T-helper 1 cell treated with Interleukin-12 subunit alpha and Interleukin-12 subunit beta and Interleukin-4 antibody, amounts not matched to agents 30 ng/mL and 1 ng/mL, for 36 hours (primary cell): ENCODE measurements around the gene ARMC8. TPM values are rescaled to one million over a fixed set of nuclear protein-coding genes. Genes with fewer than 3 reads are reported as not detected.
"Not testable (repeated sequence)": the region's sequence is repeated elsewhere in the genome, so short reads cannot be mapped to it uniquely, and the experiment has no call there.

Experiments
- intact Hi-C: fragments of 100-400 bp; cut with micrococcal nuclease; formaldehyde crosslinking; loops from one replicate; pipeline ENCODE4 v1.15.1; 2024
- total RNA-seq: library from RNA; stranded (reverse); gene quantifications from 2 replicates; pipeline ENCODE4 v1.2.3, GENCODE V29; 2022

Gene ARMC8, protein sequence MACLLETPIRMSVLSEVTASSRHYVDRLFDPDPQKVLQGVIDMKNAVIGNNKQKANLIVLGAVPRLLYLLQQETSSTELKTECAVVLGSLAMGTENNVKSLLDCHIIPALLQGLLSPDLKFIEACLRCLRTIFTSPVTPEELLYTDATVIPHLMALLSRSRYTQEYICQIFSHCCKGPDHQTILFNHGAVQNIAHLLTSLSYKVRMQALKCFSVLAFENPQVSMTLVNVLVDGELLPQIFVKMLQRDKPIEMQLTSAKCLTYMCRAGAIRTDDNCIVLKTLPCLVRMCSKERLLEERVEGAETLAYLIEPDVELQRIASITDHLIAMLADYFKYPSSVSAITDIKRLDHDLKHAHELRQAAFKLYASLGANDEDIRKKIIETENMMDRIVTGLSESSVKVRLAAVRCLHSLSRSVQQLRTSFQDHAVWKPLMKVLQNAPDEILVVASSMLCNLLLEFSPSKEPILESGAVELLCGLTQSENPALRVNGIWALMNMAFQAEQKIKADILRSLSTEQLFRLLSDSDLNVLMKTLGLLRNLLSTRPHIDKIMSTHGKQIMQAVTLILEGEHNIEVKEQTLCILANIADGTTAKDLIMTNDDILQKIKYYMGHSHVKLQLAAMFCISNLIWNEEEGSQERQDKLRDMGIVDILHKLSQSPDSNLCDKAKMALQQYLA
- total RNA-seq: 45.5 and 57.3 TPM in 2 replicates

DNA sequence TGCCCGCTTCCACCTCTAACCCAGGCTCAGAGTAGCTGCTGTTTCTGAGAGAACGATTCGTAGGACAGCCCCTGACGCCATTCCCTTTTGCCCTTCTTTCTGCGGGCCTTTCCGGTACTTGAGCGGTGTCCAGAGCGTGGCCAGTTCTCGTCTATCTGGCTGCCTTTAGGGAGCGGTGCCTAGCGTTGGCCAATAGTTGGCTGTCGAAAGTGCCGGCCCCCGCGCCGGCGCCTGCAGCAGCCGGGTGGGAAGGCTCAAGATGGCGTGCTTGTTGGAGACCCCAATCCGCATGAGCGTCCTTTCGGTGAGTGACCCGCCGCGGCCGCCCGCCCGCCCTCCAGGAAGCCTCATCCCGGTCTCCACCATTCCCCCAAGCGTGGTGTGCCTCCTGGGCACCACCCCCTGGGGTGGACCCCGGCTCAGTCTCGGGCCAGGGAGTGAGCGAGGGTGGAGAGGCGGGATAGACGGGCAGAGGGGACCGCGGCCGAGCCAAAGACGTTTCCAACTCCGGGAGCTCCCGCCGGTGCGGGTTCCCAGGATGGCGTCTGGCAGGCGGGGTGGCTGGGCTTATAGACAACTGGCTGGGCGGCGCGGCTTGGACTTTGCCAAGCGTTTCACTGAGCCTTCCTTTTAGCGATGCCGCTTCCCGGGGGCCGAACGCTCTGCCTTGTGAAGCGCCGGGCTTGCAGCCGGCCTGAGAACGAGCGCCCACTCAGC lies at the start of gene ARMC8:
ARMC8 (plus strand) TSS at position 6 of the 717 bp plus-strand sequence; CDS start at position 260, 254 bp downstream.
- intact Hi-C loops: loop anchor here (1.0 to 10.0 kb wide), 17 partner anchors 13 to 1995 kb away; partner anchors contain the start of genes CEP70, COPB2, DBR1 and FAIM

DNA sequence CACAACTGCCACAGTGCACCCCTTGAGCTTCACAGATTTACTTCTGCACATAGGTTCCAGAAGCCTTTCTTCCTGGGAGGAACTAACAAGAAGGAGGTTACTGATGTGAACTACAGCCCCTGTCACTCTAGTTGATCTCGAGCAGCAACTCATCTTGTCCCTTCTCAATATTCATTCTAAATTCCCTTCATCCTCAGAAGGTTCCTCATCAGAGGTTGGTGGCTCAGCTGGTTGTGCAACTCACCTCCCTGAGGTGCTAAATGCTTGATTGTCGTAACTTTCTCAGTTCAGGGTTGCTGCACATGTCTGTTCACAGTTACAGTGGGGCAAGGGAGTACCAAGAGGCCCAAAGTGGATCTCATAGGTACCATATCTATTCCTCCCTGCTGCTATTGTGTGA lies 49.2 kb upstream of the ARMC8 start:
- intact Hi-C loops: no loop called here

DNA sequence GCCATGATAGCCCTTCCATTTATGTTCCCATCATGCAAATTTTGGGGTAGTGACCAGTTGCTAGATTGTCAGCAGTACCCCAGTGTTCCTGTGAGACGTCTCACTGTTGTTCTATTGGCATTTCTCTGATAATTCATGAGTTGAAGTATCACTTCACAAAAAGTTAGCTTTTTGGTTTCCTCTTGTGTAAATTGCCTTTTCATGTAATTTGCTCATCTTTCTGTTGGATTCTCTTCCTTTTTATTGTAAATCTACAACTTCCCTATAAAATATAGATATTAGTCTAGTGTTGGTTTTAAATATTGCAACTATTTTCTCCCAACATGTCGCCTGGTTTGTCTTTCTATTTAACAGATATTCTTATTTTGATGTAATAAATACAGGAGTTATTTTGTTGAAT lies 47.4 kb upstream of the ARMC8 start:
- intact Hi-C loops: no loop called here

DNA sequence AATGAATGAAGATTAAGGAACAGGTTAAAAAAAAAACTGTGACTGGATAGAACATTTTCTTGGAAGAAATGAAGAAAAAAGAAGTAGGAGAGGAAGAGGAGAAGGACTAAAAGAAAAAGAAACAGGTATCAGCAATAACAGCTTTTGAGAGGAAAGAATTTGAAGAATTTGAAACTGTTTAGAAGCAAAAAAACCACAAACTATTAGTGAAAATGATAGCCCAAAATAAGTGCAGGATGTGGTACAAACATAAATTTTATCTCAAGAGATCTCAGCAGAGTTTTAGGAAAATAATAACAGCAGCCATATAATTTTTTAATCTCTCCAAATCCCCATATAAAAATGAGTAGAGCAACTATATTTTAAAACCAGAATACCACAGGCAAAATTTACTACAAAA lies 46.2 kb upstream of the ARMC8 start:
- intact Hi-C loops: no loop called here

DNA sequence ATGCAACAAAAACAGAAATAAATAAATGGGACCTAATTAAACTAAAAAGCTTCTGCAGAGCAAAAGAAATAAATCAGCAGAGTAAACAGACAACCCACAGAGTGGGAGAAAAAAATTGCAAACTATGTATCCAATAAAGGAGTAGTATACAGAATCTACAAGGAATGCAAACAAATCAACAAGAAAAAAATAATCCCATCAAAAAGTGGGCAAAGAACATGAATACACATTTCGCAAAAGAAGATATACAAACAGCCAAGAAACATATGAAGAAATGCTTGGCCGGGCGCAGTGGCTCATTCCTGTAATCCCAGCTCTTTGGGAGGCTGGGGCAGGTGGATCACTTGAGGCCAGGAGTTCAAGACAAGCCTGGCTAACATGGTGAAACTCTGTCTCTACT lies 44.9 kb upstream of the ARMC8 start:
- intact Hi-C loops: not testable (repeated sequence)

DNA sequence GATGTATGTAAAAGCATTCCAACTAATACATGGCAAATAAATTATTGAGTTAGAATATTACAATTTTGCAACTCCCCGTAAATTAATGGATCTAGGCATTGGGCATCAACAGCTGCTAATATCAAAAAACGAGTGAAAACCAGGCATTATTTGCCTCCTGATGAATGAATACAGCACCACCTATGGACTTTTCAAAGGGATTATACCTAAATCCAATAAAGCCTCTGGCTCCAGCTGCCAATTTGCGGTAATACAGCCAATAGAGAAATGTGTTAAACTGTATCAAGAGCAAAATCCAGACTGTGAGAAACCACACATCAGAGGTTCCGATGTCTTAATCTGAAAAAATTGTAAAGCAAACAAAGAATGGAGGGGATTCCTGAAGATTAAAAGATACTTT lies 38.6 kb upstream of the ARMC8 start:
- intact Hi-C loops: no loop called here

DNA sequence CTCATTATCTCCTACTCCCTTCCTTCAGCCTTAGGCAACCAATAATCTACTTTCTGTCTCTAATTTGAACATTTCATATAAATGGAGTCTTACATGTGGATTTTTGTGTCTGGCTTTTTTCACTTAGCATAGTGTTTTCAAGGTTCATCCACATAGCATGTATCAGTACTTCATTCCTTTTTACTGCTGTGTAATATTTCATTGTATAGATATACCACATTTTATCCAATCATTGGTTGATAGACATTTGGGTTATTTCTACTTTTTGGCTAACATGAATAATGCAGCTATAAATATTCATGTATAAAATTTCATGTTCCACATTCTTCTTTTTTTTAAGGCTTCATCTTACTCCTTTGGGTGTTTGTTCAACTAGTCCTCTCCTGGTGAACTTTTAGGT lies 32.6 kb upstream of the ARMC8 start:
- intact Hi-C loops: no loop called here

DNA sequence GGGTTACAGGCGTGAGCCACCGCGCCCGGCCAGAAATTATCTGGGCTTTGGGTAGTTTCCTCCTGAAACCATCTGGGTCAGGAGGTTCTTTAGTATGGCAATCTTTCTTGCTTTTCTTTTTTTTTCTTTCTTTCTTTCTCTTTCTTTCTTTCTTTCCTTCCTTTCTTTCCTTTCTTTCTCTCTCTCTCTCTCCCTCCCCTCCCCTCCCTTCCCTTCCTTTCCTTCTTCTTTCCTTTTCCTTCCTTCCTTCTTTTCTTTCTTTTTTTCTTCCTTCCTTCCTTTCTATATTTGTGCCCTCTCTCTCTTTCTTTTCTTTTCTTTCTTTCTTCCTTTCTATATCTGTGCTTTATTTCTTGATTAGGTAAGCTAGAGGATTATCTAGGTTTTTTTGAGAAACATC lies 29.4 kb upstream of the ARMC8 start:
- intact Hi-C loops: no loop called here

DNA sequence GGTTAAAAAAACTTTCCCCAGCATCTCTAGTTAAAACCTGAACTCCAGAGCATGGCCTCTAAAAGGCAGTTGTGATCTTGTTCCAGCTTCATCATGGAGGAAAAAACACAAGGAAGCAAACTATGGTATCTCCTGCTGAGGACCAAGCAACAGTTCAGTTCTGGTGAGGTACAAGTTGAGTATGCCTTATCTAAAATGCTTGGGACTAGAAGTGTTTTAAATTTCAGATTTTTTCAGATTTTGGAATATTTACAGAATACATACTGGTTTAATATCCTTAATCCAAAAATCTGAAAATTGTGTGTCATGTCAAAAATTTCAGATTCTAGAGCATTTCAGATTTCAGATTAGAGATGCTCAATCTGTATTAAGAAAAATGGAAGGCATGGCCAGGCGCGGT lies 22.0 kb upstream of the ARMC8 start:
- intact Hi-C loops: no loop called here

DNA sequence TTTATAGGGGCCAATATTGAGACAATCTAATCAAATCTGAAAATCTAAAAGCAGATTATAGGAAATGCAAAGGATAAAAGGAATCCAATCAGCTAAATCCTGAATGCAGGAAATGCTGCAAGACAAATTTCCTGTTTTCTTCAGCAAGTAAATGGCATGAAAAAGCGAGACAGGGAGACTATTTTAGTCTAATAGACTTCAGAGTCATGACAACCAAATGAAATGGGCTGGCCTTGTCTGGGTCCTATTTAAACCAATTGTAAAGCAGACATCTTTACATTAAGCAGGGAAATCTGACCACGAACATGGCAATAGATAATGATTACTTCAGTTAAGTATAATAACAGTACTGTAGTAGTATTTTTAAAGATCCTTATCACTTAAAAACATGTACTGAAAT lies 14.5 kb upstream of the ARMC8 start:
- intact Hi-C loops: loop anchor here (5.0 kb wide), 4 partner anchors 435 to 1420 kb away; partner anchors contain the start of genes FAIM, MRPS22, NCK1 and STAG1

DNA sequence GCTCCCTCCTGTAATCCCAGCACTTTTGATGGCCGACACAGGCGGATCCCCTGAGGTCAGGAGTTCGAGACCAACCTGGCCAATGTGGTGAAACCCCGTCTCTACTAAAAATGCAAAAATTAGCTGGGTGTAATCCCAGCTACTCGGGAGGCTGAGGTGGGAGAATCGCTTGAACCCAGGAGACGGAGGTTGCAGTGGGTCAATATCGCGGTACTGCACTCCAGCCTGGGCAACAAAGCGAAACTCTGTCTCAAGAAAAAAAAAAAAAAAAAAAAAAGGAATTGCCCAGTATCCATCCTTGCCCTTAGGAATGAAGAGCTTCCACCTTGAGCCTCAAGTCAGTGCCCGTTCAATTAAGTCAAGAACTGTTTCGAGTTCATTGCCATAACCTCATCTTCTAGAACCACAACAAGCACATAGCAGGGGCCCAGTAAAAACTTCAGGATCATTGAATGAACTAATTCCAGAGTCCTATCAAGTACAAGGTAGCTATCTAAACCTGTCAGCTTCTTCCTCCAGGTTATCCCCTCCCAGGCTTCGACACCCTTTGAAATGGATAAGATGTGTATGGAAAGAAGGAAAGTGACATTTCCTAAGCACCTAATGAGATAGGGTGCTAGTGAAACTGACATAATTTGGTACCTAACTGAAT lies 13.2 kb upstream of the ARMC8 start:
- intact Hi-C loops: loop anchor here (1.0 to 5.0 kb wide), 10 partner anchors 13 to 1422 kb away; partner anchors contain the start of genes ARMC8, CEP70, COPB2 and FAIM

DNA sequence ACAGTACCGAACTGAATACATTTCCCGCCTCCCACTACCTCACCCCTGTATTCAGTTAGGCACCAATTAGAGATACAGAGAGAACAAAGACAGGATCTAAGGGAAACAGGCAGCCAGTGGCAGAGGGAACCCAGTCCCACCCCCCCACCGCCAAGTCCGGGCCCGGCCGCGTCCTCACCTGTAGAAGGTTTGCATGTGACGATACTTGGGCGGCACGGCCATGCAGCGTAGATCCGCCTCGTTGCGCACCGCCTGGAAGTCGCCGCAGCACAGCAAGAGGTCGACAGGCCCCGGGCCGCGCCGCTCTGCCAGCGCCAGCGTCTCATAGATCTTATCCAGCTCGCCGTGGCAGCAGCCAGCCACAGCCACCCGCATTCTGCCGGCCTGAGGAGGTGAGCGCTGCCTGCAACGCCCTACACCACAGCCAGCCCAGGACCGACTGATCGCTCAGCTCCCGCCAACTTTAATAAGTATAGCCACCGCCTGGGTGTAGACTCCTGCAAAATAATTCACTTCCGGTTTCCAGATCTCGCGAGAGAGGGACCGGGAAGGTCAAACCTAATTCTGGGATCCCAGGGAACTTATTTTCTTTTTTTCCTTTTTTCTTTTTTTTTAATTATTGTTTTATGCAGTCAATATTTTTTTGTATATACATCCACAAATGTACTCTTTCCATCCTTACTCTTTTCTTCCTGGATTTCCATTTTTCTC lies 12.5 kb upstream of the ARMC8 start, which contains the start of gene DBR1:
DBR1 (minus strand) TSS at position 501 of the 711 bp plus-strand sequence; CDS start at position 375, 126 bp downstream.
- intact Hi-C loops: loop anchor here (1.0 to 5.0 kb wide), 10 partner anchors 13 to 1422 kb away; partner anchors contain the start of genes ARMC8, CEP70, COPB2 and FAIM

DNA sequence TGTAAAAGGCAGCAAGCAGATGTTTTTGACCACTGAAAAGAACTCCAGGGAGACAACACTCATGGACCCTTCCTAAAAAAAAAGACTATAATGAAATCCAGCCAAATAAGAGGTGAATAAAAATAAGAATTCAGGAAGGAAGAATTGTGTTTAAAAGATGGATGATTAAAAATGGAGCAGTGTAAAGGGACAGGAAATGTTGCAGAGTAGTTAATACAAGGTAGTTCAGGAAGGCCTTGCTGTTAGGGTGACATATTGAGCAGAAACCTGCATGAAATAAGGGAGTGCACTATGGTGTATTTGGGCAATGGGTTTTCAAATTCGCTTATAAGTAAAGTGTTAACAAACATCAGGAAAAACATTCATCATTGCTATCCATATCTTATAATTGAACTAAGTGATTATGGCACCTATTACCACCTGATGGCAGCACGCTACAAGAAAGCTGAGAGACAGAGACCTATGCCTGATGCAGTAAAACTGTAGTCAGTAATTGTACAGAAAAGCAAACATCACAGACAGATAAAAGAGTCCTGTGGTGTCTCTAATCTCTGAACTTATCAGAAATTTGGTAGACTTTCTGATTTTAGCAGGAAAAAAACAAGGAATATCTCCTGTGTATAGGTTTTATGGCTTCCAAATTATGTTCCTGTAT lies 6.6 kb upstream of the ARMC8 start:
- intact Hi-C loops: loop anchor here (1.0 to 10.0 kb wide), 7 partner anchors 149 to 934 kb away; partner anchors contain the start of genes CEP70, MRAS and NME9

DNA sequence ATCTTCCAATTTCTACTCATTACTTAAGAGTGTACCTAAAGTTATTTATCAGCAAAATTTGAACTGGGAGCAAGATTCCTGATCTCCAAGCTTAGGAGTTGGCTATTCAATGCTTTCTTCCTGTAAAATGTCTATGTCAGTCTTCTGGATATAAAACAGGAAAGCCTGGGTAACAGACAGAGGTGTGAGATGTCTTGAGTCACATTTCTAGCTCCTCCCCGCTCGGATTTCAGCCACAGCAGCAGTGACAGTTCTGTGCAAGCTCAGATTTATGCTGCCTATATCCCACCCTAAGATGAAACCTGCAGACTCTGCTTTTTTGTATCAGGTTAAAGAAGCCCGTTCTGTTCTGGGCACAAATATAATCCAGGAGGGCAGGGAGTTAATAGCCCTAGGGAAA lies 2.1 kb upstream of the ARMC8 start:
- intact Hi-C loops: loop anchor here (5.0 to 10.0 kb wide), 9 partner anchors 37 to 1993 kb away; partner anchors contain the start of genes FAIM, NCK1, NMNAT3 and PIK3CB

DNA sequence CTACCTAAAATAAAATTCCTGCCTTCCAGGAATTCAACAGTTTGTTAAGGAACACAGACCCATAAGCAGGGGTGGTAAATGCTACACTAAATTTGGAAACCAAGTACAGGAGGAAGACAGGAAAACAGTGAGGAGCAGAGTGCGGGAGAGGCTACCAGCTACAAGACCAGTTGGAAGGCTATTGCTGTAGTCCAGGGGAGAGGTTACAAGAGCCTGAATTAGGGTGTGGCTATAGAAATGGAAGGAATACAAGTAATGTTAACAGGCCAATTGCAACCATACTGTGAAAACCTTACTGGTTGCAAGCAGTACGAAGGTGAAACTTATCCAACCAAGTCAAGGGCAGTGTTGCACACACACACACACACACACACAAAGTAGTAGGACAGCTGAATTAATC lies 880 bp upstream of the ARMC8 start:
- intact Hi-C loops: loop anchor here (2.0 to 10.0 kb wide), 13 partner anchors 36 to 1994 kb away; partner anchors contain the start of genes COPB2, FAIM, NCK1 and NMNAT3

DNA sequence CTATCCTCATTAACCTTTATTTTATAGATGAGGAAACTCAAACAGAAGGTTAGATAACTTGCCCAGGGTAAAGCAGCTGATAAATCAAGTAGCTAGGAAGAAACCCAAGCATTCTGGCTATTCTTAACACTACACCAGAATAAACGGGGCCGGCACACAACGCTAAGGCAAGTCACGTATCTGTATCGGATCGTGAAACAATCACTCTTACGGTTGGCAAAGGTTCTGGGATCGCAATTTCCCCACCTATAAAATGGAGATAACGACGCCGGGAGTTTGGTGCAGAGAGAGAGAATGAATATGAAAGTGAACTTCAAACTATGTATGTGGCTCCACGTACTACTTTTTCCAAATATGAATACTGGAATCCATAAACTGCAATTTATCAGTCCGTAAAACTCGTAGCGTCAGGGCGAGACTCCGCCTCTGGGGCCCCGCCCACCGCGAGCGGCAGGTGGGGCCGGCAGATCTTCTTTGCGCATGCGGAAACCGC lies 252 bp upstream of the ARMC8 start:
- intact Hi-C loops: loop anchor here (1.0 to 10.0 kb wide), 17 partner anchors 13 to 1995 kb away; partner anchors contain the start of genes CEP70, COPB2, DBR1 and FAIM

DNA sequence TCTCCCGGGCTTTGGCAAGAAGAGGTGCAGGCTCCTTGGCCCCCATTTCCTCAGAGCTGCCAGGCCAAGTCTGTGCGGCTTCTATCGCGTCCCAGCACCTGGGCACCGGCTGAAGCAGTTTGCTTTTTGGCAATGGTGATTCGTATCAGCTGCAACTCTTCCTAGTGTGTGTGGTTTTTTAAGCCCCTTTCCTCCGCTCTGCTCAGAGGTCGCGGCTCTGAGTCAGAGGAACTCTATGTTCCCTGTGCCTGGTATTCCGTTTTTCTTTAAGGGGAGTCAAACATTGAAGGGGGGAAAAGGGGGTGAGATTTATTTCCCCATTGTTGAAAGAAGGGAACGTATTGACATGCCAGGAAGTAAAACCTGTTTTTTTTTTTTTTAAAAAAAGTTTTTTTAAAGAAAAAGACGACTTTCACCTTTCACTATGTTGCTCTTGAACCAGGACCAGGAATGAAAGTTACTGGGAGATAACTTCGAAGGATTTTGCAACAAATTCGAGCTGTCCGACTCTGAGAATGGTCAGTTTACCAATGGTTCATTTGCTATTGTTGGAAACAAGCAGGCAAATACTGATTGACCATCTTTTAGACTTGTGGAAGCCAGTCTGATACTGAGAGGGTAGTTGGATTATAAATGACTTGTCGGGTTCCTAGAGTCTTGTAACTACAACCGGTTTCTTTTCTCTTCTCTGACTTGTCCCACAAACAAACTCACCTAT lies 1.1 kb downstream of the ARMC8 start:
- intact Hi-C loops: loop anchor here (5.0 to 10.0 kb wide), 9 partner anchors 34 to 1996 kb away; partner anchors contain the start of genes FAIM, NCK1, NMNAT3 and PIK3CB

DNA sequence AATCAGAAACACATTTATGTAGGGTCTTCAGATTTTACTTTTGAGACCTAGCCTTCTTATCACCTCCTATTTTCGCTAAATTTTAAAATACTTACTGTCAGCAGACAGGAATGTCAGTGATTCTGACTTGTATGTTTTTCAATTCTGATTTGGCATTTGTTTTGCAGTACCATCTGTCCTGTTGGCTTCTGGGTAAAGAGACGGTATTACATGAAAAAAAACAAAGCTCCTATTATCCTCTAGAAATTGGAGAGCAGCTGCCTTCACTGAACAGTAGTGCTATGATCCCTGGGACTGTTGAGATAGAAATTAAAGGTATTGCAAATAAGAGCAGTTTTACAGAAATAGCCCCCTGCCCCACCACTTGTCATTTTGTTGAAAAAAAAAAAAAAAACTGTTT lies 8.4 kb downstream of the ARMC8 start:
- intact Hi-C loops: no loop called here
